HL-60 (cell line): Measurements from ENCODE around the gene NR3C1.

Experiments used
- DNase-seq, 2 experiments: peaks; one replicate each; pipeline ENCODE4 v3.0.0-alpha.2; 2010 to 2020; ENCODE audit warnings: low read depth in 1 of 2, low spot score in 1 of 2
- H3K27ac ChIP-seq: fragments of 250-450 bp; sonication (Bioruptor Pico); replicated peaks from 2 replicates; pipeline ENCODE4 v1.5.1; 2020; ENCODE audit warnings: mild to moderate bottlenecking, moderate library complexity
- H3K27me3 ChIP-seq: fragments of 250-450 bp; sonication (Bioruptor Pico); 2 replicates; pipeline ENCODE4 v1.5.1; 2021; ENCODE audit warnings: mild to moderate bottlenecking, moderate library complexity; ENCODE audit not compliant: insufficient read depth, poor library complexity, severe bottlenecking
- H3K4me3 ChIP-seq: replicated peaks from 2 replicates; pipeline ENCODE4 v1.5.1; 2011; ENCODE audit warnings: mild to moderate bottlenecking, control low read depth, low read length; ENCODE audit not compliant: insufficient read depth
- CTCF ChIP-seq: IDR thresholded peaks from one replicate; pipeline ENCODE4 v1.5.1; 2011; ENCODE audit warnings: low read length, control low read depth, inconsistent platforms; ENCODE audit not compliant: insufficient read depth
- GABPA ChIP-seq: IDR thresholded peaks from 2 replicates; pipeline ENCODE4 v1.6.1; 2012; ENCODE audit warnings: low read depth
- POLR2AphosphoS5 ChIP-seq: IDR thresholded peaks from 2 replicates; pipeline ENCODE4 v1.6.1; 2012; ENCODE audit warnings: low read depth
- REST ChIP-seq: IDR thresholded peaks from 2 replicates; pipeline ENCODE4 v1.6.1; 2012; ENCODE audit warnings: low read depth; ENCODE audit not compliant: insufficient replicate concordance
- SPI1 ChIP-seq: IDR thresholded peaks from 2 replicates; pipeline ENCODE4 v1.6.1; 2012; ENCODE audit warnings: low read depth, mild to moderate bottlenecking, borderline replicate concordance

NR3C1 gene

GRCh38 chr5:143237664-143238063, 165.8 kb downstream of the NR3C1 start:
- DNase-seq, result no peak
- Histone ChIP-seq H3K4me3 (no peak overlapping the region), H3K27ac (no peak overlapping the region), H3K27me3 (no peaks in the 10 kb centered on the region)
- TF ChIP-seq GABPA, result no peak

GRCh38 chr5:143236682-143237081, 166.8 kb downstream of the NR3C1 start:
- Histone ChIP-seq H3K27ac (no peak overlapping the region), H3K4me3 (no peak overlapping the region), H3K27me3 (no peaks in the 10 kb centered on the region)
- TF ChIP-seq POLR2AphosphoS5, result no peak
- no peak for TF ChIP-seq GABPA
- no peak for TF ChIP-seq REST
- TF ChIP-seq CTCF, result no peak
- no peak for TF ChIP-seq SPI1
- no peak for DNase-seq

- Histone ChIP-seq H3K27ac (no peak overlapping the region), H3K4me3 (no peak overlapping the region), H3K27me3 (no peaks in the 10 kb centered on the region)
- no peak for DNase-seq
- no peak for TF ChIP-seq CTCF
- no peak for TF ChIP-seq REST
- TF ChIP-seq SPI1, result no peak
- TF ChIP-seq GABPA, result no peak
- no peak for TF ChIP-seq POLR2AphosphoS5
These were observed 168.1 kb downstream of the NR3C1 start for GRCh38 chr5:143235423-143235822.

- TF ChIP-seq REST (no peak), CTCF (no peak), SPI1 (no peak), GABPA (no peak), POLR2AphosphoS5 (no peak)
- no peak overlapping the region for H3K4me3 ChIP-seq
- H3K27me3 ChIP-seq, result no peaks in the 10 kb centered on the region
- no peak for DNase-seq
- no peak overlapping the region for H3K27ac ChIP-seq
These were observed 169.2 kb downstream of the NR3C1 start for GRCh38 chr5:143234162-143234842.
